GM19239 (cell line): Measurements from ENCODE around the gene SYCE1L.
A peak's percentile ranks its signal among the peaks of the same experiment; 100 is the strongest.
"Not testable (repeated sequence)": the region's sequence is repeated elsewhere in the genome, so short reads cannot be mapped to it uniquely, and the experiment has no call there.

Experiments used
- DNase-seq: peaks from one replicate; pipeline ENCODE4 v3.0.0; 2011; ENCODE audit warnings: low spot score; ENCODE audit not compliant: insufficient read length
- FAIRE-seq: peaks from 2 replicates; lab custom pipeline; 2011; peaks lifted over from hg19 to GRCh38; lab: Jason Lieb, UNC

Gene SYCE1L

DNA sequence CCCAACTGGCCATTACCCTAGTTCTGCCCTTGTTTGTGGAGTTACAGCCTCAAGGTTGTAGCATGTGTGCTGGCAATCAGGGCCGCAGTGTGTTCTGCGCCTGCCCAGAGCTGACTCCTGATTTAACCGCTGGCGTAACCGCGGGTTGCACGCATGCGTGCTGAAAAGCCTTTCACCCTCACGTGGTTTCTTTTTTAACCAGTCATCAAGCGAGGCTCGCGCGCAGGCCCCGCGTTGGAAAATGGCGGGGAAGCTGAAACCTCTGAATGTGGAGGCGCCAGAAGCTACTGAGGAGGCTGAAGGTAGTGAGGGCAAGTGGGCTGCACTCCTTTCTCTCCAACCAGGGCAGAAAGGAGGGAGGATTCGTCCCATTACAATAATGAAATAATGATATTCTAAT is at the start of gene SYCE1L:
SYCE1L (plus strand) TSS at position 198 of the 400 bp plus-strand sequence; CDS start at position 242, 44 bp downstream.
- FAIRE-seq (no peak), DNase-seq (no peak)

- no peak for DNase-seq
- FAIRE-seq, result no peak
These were observed 41.7 kb upstream of the SYCE1L start for GRCh38 chr16:77157346-77158058.

- DNase-seq (no peak), FAIRE-seq (no peak)
These were observed 40.9 kb upstream of the SYCE1L start for GRCh38 chr16:77158293-77158692.

- no peak for FAIRE-seq
- DNase-seq, result no peak
These were observed 34.2 kb upstream of the SYCE1L start for GRCh38 chr16:77165006-77165405.

DNA sequence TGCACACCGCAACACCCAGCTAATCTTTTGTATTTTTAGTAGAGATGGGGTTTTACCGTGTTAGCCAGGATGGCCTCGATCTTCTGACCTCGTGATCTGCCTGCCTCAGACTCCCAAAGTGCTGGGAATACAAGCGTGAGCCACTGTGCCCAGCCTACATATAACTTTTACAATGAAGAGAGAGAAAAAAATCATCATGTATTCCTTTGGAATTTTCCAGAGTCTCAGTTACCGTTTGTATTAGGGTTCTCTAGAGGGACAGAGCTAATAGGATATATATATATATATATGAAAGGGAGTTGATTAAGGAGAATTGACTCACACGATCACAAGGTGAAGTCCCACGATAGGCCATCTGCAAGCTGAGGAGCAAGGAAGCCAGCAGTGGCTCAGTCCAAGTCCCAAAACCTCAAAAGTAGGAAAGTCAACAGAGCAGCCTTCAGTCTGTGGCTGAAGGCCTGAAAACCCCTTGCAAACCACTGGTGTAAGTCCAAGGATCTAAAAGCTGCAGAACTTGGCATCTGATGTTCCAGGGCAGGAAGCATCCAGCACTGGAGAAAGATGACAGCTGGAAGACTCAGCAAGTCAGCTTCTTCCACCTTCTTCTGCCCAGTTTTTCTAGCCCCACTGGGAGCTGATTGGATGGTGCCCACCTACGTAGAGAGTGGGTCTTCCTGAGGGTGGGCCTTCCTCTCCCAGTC is 33.5 kb upstream of the SYCE1L start:
- not testable (repeated sequence) for DNase-seq, FAIRE-seq

DNA sequence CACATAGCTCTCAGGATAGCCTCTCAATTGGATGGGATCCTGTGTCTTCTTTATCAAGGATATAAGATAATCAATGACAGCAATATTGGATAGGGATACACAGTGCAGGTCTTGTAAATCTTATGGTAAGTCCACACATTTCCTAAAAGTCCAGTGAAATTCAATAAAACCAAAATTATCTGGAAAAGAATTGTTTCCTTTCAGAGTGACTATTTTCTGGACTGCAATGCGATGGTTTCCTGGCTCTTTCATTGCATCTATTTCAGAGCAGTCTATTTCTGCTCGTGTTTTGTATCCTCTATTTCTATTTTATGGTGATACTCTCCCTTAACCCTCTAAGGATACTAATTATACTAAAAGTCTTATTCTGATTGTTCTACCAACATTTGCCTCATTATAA is 32.5 kb upstream of the SYCE1L start:
- DNase-seq, result no peak
- FAIRE-seq, result no peak

- no peak for FAIRE-seq
These were observed 30.3 kb upstream of the SYCE1L start for GRCh38 chr16:77168901-77169300.

GRCh38 chr16:77169650-77170236 is 29.5 kb upstream of the SYCE1L start:
- FAIRE-seq, result no peak
- DNase-seq, result peak; percentile 35

More at GRCh38 chr16:77168901-77169300, 30.3 kb upstream of the SYCE1L start:
- no peak for DNase-seq

DNA sequence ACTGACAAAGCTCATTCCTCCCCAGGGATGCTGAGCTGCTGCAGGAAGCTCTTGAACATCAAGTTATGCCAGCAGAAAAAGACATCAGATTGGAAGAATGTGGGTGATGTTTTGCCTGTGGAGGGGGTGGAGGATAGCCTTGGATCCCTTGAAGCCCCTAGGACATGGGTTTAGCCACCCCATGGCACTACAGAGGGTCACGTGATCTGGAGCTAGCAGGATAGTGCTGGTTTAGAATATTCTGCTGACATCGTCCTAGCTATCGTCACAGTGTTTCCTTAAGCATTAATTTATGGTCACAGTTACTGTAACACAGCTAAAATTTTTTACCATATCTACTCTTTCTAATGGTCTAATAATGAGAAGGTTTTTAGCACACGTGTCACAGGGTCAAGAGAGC is 28.4 kb upstream of the SYCE1L start:
- DNase-seq (no peak), FAIRE-seq (no peak)

GRCh38 chr16:77171745-77172635 is 27.2 kb upstream of the SYCE1L start:
- FAIRE-seq, result peak; percentile 87

DNA sequence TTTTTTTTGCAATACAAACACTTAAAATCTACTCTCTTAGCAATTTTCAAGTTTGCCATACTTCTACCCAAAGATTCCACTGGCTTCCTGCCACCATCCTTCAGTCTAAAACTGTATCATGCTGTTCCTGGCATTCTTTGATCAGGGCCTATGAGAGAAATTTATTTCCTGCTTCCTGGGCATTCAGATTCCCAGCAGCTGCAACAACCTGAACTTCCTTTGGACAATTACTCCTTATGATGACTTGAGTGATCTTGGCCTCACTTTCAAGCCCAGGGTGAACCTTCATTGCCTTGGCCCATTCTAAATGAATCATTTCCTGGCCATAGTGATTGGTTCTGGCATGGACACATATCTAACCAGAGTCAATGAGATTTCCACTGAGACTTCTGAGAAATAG is 26.3 kb upstream of the SYCE1L start:
- no peak for DNase-seq
- no peak for FAIRE-seq

More at GRCh38 chr16:77171745-77172635, 27.2 kb upstream of the SYCE1L start:
- DNase-seq, result no peak

- DNase-seq (no peak), FAIRE-seq (no peak)
These were observed 16.1 kb upstream of the SYCE1L start for GRCh38 chr16:77183137-77183536.

GRCh38 chr16:77186298-77186697 is 12.9 kb upstream of the SYCE1L start:
- FAIRE-seq, DNase-seq: not testable (repeated sequence)

DNA sequence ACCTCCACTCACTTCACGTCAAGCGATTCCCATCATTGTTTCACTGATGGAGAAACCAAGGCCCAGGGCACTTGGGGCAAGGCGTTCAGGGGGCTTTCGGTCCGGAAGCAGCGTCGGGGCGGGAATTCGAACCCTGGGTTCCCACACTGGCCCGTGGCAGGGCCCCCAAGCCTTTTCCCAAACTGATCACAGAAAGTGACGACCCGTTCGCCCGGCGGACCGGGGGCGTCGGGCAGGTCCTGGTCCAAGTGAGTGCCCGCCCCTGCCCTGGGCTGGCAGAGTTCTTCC is 9.1 kb upstream of the SYCE1L start:
- FAIRE-seq (peak; percentile 4), DNase-seq (no peak)

- DNase-seq (peak; percentile 86), FAIRE-seq (peak; percentile 98)
These were observed 8.5 kb upstream of the SYCE1L start, which contains the start of gene MON1B for GRCh38 chr16:77190478-77191258. TSS of gene MON1B (plus strand) at chr16:77191190. CDS start at chr16:77191486, 296 bp downstream.

DNA sequence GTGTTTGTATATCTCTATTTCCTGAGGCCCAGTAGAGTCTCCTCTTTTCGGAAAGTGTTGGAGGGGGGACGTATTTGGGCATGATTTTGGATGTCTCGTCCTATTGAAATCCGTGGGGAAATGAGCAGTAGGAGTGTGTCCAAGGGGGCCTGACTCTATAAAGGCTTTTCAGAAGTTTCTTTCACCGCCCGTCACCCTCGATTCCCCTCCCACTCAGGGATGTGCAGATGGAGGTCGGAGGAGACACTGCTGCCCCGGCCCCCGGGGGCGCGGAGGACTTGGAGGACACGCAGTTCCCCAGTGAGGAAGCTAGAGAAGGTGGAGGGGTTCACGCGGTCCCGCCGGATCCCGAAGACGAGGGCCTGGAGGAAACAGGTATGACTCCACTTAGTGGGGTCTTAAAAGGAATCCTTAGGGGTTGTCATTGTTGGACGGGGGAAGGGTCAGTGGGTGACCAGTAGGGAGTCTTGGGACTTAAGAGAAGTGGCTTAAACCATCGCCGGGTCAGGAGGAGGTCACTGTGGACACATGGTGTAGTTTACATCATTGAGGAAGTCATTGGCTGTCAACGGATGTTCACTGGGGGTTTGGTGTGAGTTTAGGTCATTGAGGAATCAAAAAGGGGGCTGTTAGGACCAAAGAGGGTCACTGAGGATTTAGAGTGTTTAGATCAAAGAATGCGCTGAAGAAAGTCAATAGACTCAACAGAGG is 7.8 kb upstream of the SYCE1L start:
- peak; percentile 53 for FAIRE-seq
- DNase-seq, result no peak

DNA sequence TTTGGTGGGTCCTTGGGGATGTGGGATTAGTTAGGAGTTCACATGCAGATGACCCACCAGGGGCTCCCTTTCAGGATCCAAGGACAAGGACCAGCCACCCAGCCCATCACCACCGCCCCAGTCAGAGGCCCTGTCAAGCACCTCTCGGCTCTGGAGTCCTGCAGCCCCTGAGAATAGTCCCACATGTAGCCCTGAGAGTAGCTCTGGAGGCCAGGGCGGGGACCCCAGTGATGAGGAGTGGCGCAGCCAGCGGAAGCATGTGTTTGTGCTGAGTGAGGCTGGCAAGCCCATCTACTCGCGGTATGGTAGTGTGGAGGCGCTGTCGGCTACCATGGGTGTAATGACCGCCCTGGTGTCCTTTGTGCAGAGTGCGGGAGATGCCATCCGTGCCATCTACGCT is 5.8 kb upstream of the SYCE1L start:
- FAIRE-seq, result no peak
- no peak for DNase-seq

DNA sequence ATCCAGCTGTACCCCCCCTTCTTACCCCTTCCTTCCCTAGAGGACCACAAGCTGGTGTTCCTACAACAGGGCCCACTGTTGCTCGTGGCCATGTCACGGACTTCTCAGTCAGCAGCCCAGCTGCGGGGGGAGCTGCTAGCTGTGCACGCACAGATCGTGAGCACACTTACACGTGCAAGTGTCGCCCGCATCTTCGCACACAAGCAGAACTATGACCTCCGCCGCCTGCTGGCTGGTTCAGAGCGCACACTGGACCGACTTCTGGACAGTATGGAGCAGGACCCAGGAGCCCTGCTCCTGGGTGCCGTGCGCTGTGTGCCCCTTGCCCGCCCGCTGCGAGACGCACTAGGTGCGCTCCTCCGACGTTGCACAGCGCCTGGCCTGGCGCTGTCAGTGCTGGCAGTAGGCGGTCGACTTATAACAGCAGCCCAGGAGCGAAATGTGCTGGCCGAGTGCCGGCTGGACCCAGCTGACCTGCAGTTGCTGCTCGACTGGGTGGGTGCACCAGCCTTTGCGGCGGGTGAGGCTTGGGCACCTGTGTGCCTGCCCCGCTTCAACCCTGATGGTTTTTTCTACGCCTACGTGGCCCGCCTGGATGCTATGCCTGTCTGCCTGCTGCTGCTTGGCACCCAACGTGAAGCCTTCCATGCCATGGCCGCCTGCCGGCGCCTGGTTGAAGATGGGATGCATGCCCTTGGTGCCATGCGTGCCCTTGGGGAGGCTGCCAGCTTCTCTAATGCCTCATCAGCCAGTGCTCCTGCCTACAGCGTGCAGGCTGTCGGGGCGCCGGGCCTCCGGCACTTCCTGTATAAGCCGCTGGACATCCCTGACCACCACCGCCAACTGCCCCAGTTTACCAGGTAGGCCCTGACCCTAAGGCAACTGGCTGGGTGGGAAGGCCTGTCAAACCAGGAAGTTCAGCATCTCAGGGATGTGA is 4.6 kb upstream of the SYCE1L start:
- no peak for FAIRE-seq
- DNase-seq, result no peak
